H1 (cell line): ENCODE measurements around the gene CDCA5. TPM values are rescaled to one million over a fixed set of nuclear protein-coding genes. Genes with fewer than 3 reads are reported as not detected.
A peak's percentile ranks its signal among the peaks of the same experiment; 100 is the strongest.

Experiments used
- CTCF ChIA-PET: fragments of 300-600 bp; sonication (Branson Sonifier 250); formaldehyde crosslinking; loops from one replicate; lab custom pipeline; 2021; ENCODE audit not compliant: partially characterized antibody; lab: Charles Lee
- POLR2A ChIA-PET: fragments of 300-600 bp; sonication (Branson Sonifier 250); formaldehyde crosslinking; loops from one replicate; lab custom pipeline; 2021; ENCODE audit warnings: inconsistent platforms; ENCODE audit not compliant: partially characterized antibody; lab: Charles Lee
- DNase-seq, 2 experiments: peaks; one replicate each; pipeline versions ENCODE4 v3.0.0 to v3.0.0-alpha.2; 2010 to 2022; ENCODE audit warnings: low spot score in 2 of 2, low read depth in 1 of 2, mixed read lengths in 1 of 2
- FAIRE-seq: peaks from 2 replicates; lab custom pipeline; 2011; peaks lifted over from hg19 to GRCh38; lab: Jason Lieb, UNC
- H2AFZ ChIP-seq: 2 replicates; pipeline ENCODE4 v1.8.1; 2012; ENCODE audit warnings: low read length, inconsistent platforms
- H2AK5ac ChIP-seq: 2 replicates; pipeline ENCODE4 v1.6.1; 2013; ENCODE audit warnings: low read depth, low read length
- H2BK120ac ChIP-seq: replicated peaks from 2 replicates; pipeline ENCODE3; 2013; ENCODE audit warnings: low read depth, low read length, inconsistent platforms
- H2BK12ac ChIP-seq: 2 replicates; pipeline ENCODE4 v1.6.1; 2013; ENCODE audit warnings: low read depth, low read length
- H2BK15ac ChIP-seq: 2 replicates; pipeline ENCODE4 v1.6.1; 2013; ENCODE audit warnings: low read length
- H2BK20ac ChIP-seq: 2 replicates; pipeline ENCODE4 v1.6.1; 2013; ENCODE audit warnings: low read length
- H2BK5ac ChIP-seq: 2 replicates; pipeline ENCODE4 v1.6.1; 2013; ENCODE audit warnings: low read depth, low read length
- H3K14ac ChIP-seq: 2 replicates; pipeline ENCODE4 v1.6.1; 2013; ENCODE audit warnings: inconsistent platforms; ENCODE audit not compliant: insufficient read length
- H3K18ac ChIP-seq: 2 replicates; pipeline ENCODE4 v1.6.1; 2013; ENCODE audit warnings: low read length; ENCODE audit errors: extremely low read depth
- H3K23ac ChIP-seq: 2 replicates; pipeline ENCODE4 v1.6.1; 2013; ENCODE audit warnings: inconsistent platforms; ENCODE audit not compliant: insufficient read length
- H3K23me2 ChIP-seq: 2 replicates; pipeline ENCODE4 v1.6.1; 2013; ENCODE audit warnings: low read depth, low read length
- H3K27ac ChIP-seq: 2 replicates; pipeline ENCODE4 v1.6.1; 2011; ENCODE audit warnings: low read depth, low read length, inconsistent platforms
- H3K27me3 ChIP-seq, 4 experiments: replicated peaks in 1 of 4; 1 replicate in 1 of 4; 2 replicates in 3 of 4; pipeline versions ENCODE4 v1.6.1 to v1.8.1; 2011 to 2013; ENCODE audit warnings: low read length in 3 of 4, mild to moderate bottlenecking in 3 of 4, inconsistent platforms in 2 of 4, mixed read lengths in 2 of 4, moderate library complexity in 1 of 4; ENCODE audit not compliant: control insufficient read depth in 3 of 4, insufficient read depth in 3 of 4; ENCODE audit errors: extremely low read depth in 1 of 4
- H3K36me3 ChIP-seq, 4 experiments: 2 replicates each; pipeline versions ENCODE4 v1.6.1 to v1.8.1; 2011 to 2013; ENCODE audit warnings: mild to moderate bottlenecking in 4 of 4, low read length in 3 of 4, moderate library complexity in 2 of 4, control low read depth in 1 of 4, inconsistent platforms in 1 of 4; ENCODE audit not compliant: insufficient read depth in 4 of 4, control insufficient read depth in 2 of 4
- H3K4ac ChIP-seq: replicated peaks from 2 replicates; pipeline ENCODE3; 2013; ENCODE audit warnings: low read length, low read depth, mixed read lengths, inconsistent platforms; ENCODE audit not compliant: insufficient read length
- H3K4me1 ChIP-seq, 4 experiments: replicated peaks in 1 of 4; 1 replicate in 1 of 4; 2 replicates in 3 of 4; pipeline versions ENCODE4 v1.6.1 to v1.8.1; 2011 to 2013; ENCODE audit warnings: low read length in 3 of 4, inconsistent platforms in 2 of 4, mixed read lengths in 1 of 4; ENCODE audit not compliant: insufficient read depth in 4 of 4, control insufficient read depth in 3 of 4
- H3K4me2 ChIP-seq, 2 experiments: 2 replicates each; pipeline versions ENCODE4 v1.6.1 to v1.8.1; 2011 to 2013; ENCODE audit warnings: low read depth in 2 of 2, low read length in 2 of 2, control low read depth in 1 of 2, inconsistent platforms in 1 of 2, mild to moderate bottlenecking in 1 of 2; ENCODE audit not compliant: insufficient read depth in 1 of 2
- H3K4me3 ChIP-seq, 4 experiments: fragments of 200-600, 300-600 bp in 1 of 4; sonication (generic), shearing (Covaris generic), sonication (Bioruptor Twin) in 1 of 4; 2 replicates each; pipeline versions ENCODE4 v1.5.1 to v1.8.1; 2011 to 2016; ENCODE audit warnings: low read length in 4 of 4, low read depth in 3 of 4, control low read depth in 2 of 4, inconsistent platforms in 2 of 4, mild to moderate bottlenecking in 2 of 4, mixed read lengths in 1 of 4, moderate library complexity in 1 of 4; ENCODE audit not compliant: insufficient read depth in 2 of 4; ENCODE audit errors: extremely low read depth in 1 of 4
- H3K56ac ChIP-seq: replicated peaks from 2 replicates; pipeline ENCODE3; 2013; ENCODE audit warnings: low read depth, mild to moderate bottlenecking, mixed read lengths, low read length, inconsistent platforms; ENCODE audit not compliant: insufficient read length
- H3K79me1 ChIP-seq: 2 replicates; pipeline ENCODE4 v1.6.1; 2013; ENCODE audit warnings: low read depth, low read length, control low read depth
- H3K79me2 ChIP-seq, 2 experiments: 2 replicates each; pipeline versions ENCODE4 v1.6.1 to v1.8.1; 2012 to 2013; ENCODE audit warnings: low read length in 2 of 2, mild to moderate bottlenecking in 2 of 2, inconsistent platforms in 1 of 2; ENCODE audit not compliant: insufficient read depth in 2 of 2, control insufficient read depth in 1 of 2
- H3K9ac ChIP-seq, 4 experiments: replicated peaks in 1 of 4; 1 replicate in 1 of 4; 2 replicates in 3 of 4; pipeline versions ENCODE4 v1.6.1 to v1.8.1; 2011 to 2013; ENCODE audit warnings: low read depth in 3 of 4, low read length in 3 of 4, control low read depth in 2 of 4, mild to moderate bottlenecking in 2 of 4, moderate library complexity in 2 of 4, inconsistent platforms in 1 of 4; ENCODE audit errors: extremely low read depth in 1 of 4
- H3K9me3 ChIP-seq, 2 experiments: 2 replicates each; pipeline versions ENCODE4 v1.6.1 to v1.8.1; 2012 to 2013; ENCODE audit warnings: mild to moderate bottlenecking in 2 of 2, moderate library complexity in 2 of 2, control low read depth in 1 of 2, inconsistent platforms in 1 of 2, low read depth in 1 of 2, low read length in 1 of 2, mixed read lengths in 1 of 2; ENCODE audit not compliant: insufficient read depth in 2 of 2
- H4K20me1 ChIP-seq, 2 experiments: replicated peaks in 1 of 2; 2 replicates each; pipeline versions ENCODE3 to v1.8.1; 2011 to 2013; ENCODE audit warnings: inconsistent platforms in 2 of 2, low read length in 2 of 2, mild to moderate bottlenecking in 1 of 2; ENCODE audit not compliant: insufficient read depth in 2 of 2, control insufficient read depth in 1 of 2
- H4K5ac ChIP-seq: 2 replicates; pipeline ENCODE4 v1.6.1; 2013; ENCODE audit warnings: low read length, low read depth, mixed read lengths, inconsistent platforms; ENCODE audit not compliant: insufficient read length
- H4K8ac ChIP-seq: 2 replicates; pipeline ENCODE4 v1.8.0; 2013; ENCODE audit warnings: mild to moderate bottlenecking, moderate library complexity, low read length, inconsistent platforms; ENCODE audit not compliant: insufficient read depth; ENCODE audit errors: extremely low read depth
- H4K91ac ChIP-seq: replicated peaks from 2 replicates; pipeline ENCODE3; 2013; ENCODE audit warnings: low read length, mixed read lengths, inconsistent platforms; ENCODE audit not compliant: insufficient read length
- BACH1 ChIP-seq: IDR thresholded peaks from 2 replicates; pipeline ENCODE4 v1.6.1; 2012; ENCODE audit warnings: low read length, improper control_type of control experiment
- EP300 ChIP-seq, 2 experiments: IDR thresholded peaks; 1 replicate in 1 of 2; 2 replicates in 1 of 2; pipeline ENCODE4 v1.6.1; 2011 to 2012; ENCODE audit warnings: low read depth in 2 of 2, low read length in 2 of 2, mild to moderate bottlenecking in 2 of 2, borderline replicate concordance in 1 of 2, inconsistent platforms in 1 of 2, moderate library complexity in 1 of 2
- HDAC2 ChIP-seq, 2 experiments: fragments of 300-600 bp in 1 of 2; sonication (generic) in 1 of 2; IDR thresholded peaks; 2 replicates each; pipeline ENCODE4 v1.6.1; 2011 to 2012; ENCODE audit warnings: low read depth in 2 of 2, low read length in 2 of 2, mild to moderate bottlenecking in 2 of 2, moderate library complexity in 2 of 2, borderline replicate concordance in 1 of 2, inconsistent platforms in 1 of 2
- POLR2A ChIP-seq, 2 experiments: IDR thresholded peaks; 1 replicate in 1 of 2; 2 replicates in 1 of 2; pipeline ENCODE4 v1.6.1; 2011; ENCODE audit warnings: low read depth in 2 of 2, low read length in 2 of 2, mild to moderate bottlenecking in 2 of 2; ENCODE audit errors: control extremely low read depth in 1 of 2
- TAF1 ChIP-seq: IDR thresholded peaks from 2 replicates; pipeline ENCODE4 v1.6.1; 2011; ENCODE audit warnings: mild to moderate bottlenecking, low read depth, low read length
- WGBS, 2 experiments: shearing (Covaris generic) in 1 of 2; methylation state at CpG; one replicate each; pipeline versions ENCODE4 v1.1.6 to v1.1.7; 2013 to 2015; ENCODE audit warnings: low lambda C conversion rate in 2 of 2, mixed read lengths in 2 of 2, inconsistent platforms in 1 of 2, low coverage in 1 of 2, missing lambda C conversion rate in 1 of 2; ENCODE audit not compliant: insufficient replicate concordance in 2 of 2, insufficient coverage in 1 of 2, insufficient read length in 1 of 2; ENCODE audit errors: extremely low coverage in 1 of 2, missing lambda C conversion rate in 1 of 2; 5-methylcytosine and 5-hydroxymethylcytosine counted together
- polyA plus RNA-seq, 7 experiments: library from polyadenylated mRNA; depleted of rRNA in 3 of 7; stranded (reverse) in 5 of 7; unstranded in 2 of 7; fragments of >200 nt in 5 of 7; fragments of 200-250 nt in 2 of 7; gene quantifications; 1 replicate in 5 of 7; 2 replicates in 1 of 7; 4 replicates in 1 of 7; pipeline versions ENCODE4 v1.2.1 to v1.2.3, GENCODE V29; 2011 to 2013; ENCODE audit warnings: missing spikeins in 2 of 7, mixed read lengths in 2 of 7
- total RNA-seq: library from RNA; stranded (reverse); fragmentation: NEBNext Ultra II Directional; extraction: Animal tissue kit (Norgen Biotek cat#: 25700); gene quantifications from 2 replicates; pipeline ENCODE4 v1.2.1, GENCODE V29; 2021

The CDCA5 gene
- total and polyA plus RNA-seq, 2 of the 8 experiments (the other 6 are each of a cell fraction or from before 2014, with no cell fraction given), result 39.2 to 87.0 TPM

DNA sequence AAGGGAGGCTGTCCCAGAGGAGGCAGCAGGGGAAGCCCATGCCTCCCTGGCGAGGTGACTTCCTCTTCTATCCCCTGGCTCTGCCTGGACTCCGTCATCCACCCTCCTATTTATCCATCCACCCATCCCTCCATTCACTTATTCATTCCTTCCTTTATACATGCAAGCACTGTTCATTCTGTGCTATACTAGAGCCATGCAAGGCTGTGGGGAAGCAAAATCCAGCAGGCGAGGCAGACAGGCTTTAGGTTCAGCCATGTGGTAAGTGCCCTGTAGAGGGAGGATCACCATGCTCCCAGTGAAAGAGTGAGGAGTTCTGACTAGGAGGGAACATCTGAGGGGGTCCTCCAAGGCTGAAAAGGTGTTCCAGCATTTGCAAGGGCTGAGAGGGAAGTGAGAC lies 24.3 kb downstream of the CDCA5 start:
- H2BK15ac ChIP-seq, result no peak overlapping the region
- no peak for TF ChIP-seq BACH1
- TF ChIP-seq EP300 (IDR thresholded peaks at IDR 0.05; ENCODE audit: borderline replicate concordance in 1 of 2, low read depth in 2 of 2, low read length in 2 of 2), result no peak
- no peak for TF ChIP-seq HDAC2 (IDR thresholded peaks at IDR 0.05; ENCODE audit: borderline replicate concordance in 1 of 2, low read depth in 2 of 2, low read length in 2 of 2)
- TF ChIP-seq POLR2A (IDR thresholded peaks at IDR 0.05; ENCODE audit: control extremely low read depth in 1 of 2, low read depth in 2 of 2, low read length in 2 of 2), result no peak
- no peak for TF ChIP-seq TAF1
- H4K5ac ChIP-seq, result no peak overlapping the region
- no peak overlapping the region for H3K23ac ChIP-seq
- H3K4me2 ChIP-seq, result no peak overlapping the region
- peak overlapping the region in 1 of 4 experiments; percentile 20; a peak in 1 of 7 replicates for H3K9ac ChIP-seq
- H3K4me1 ChIP-seq, result no peaks in the 10 kb centered on the region
- H2BK20ac ChIP-seq, result no peak overlapping the region
- no peak overlapping the region for H2BK12ac ChIP-seq
- no peak for FAIRE-seq
- no peak overlapping the region for H3K18ac ChIP-seq
- H3K9me3 ChIP-seq, result no peaks in the 10 kb centered on the region
- H4K8ac ChIP-seq, result no peak overlapping the region
- no peak overlapping the region for H4K91ac ChIP-seq
- no peaks in the 10 kb centered on the region for H3K79me1 ChIP-seq
- H3K23me2 ChIP-seq, result no peaks in the 10 kb centered on the region
- H3K36me3 ChIP-seq, result no peaks in the 10 kb centered on the region
- no peak overlapping the region for H2AFZ ChIP-seq
- H2BK120ac ChIP-seq, result no peak overlapping the region
- no peak overlapping the region for H3K4me3 ChIP-seq
- POLR2A ChIA-PET, result interaction anchor here (1.1 kb wide), 1 partner anchor 19 kb away, joined by 3 read pairs; no protein-coding TSS in a partner anchor
- H3K56ac ChIP-seq, result no peak overlapping the region
- 62% methylated on average over 3 of the region's 3 CpGs; no CpG with 5 or more reads in 1 of the 2 experiments for WGBS, 2 experiments
- no peaks in the 10 kb centered on the region for H4K20me1 ChIP-seq
- CTCF ChIA-PET, result interaction anchor here (0.6 to 4.2 kb wide), 8 partner anchors 10 to 1203 kb away, joined by 3 to 28 read pairs (median 4); partner anchors contain the start of gene TM7SF2
- H3K14ac ChIP-seq, result no peak overlapping the region
- H3K27me3 ChIP-seq, result no peaks in the 10 kb centered on the region; a peak in 1 of 7 replicates
- H2BK5ac ChIP-seq, result no peak overlapping the region
- no peak overlapping the region for H3K4ac ChIP-seq
- no peaks in the 10 kb centered on the region for H3K79me2 ChIP-seq
- no peak overlapping the region; the same call in 1 of the 2 replicates for H2AK5ac ChIP-seq
- no peak for DNase-seq
- H3K27ac ChIP-seq, result no peak overlapping the region
